HG03565 (cell line): Measurements from ENCODE around the gene INPP5B.

ENCODE experiments used
- ATAC-seq: cut with Tn5 transposase; IDR thresholded peaks from one replicate; pipeline ENCODE4 v1.9.1; 2021; ENCODE audit warnings: mild to moderate bottlenecking, moderate library complexity; ENCODE audit not compliant: unreplicated experiment

INPP5B gene

DNA sequence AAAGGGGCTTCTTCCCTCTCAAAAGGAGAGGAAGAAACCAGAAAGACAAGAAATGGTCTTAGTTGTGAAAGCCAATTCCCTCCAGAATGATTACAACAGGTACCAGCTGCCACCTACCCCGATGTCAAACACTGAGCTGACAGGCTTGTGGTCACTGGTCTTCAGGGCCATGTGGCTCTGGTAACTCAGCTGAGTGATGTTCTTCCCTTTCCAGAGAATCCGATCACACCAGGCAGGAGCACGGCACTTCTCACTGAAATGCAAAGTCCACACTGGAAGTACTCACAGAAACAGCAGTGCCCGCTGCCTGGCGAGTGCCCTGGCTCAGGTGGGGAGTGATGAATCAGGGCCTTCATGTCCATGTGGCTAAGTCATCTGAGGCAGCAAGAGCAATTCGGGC lies 68.8 kb downstream of the INPP5B start:
- ATAC-seq = no peak

DNA sequence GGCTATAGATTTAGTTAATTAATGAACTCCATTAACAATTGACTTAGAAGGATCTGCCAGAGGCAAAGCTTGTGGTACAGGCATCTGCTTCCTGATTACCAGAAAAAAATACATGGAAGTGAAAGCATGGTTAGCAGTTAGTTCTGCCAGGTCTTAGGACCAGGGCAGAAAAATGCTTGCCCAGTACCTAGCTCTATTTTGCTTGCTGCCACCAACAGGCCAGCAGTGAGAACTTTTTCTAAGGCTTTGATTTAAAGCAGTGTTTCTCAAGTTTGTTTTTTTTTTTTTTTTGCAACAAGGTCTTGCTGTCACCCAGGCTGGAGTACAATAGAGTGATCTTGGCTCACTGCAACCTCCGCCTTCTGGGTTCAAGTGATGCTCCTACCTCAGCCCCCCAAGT lies 71.0 kb downstream of the INPP5B start:
- ATAC-seq = no peak

GRCh38 chr1:37872692-37873091 lies 74.2 kb downstream of the INPP5B start:
- no peak for ATAC-seq

GRCh38 chr1:37868466-37868865 lies 78.4 kb downstream of the INPP5B start:
- ATAC-seq = no peak

- ATAC-seq = no peak
Observed at GRCh38 chr1:37867784-37868183, 79.1 kb downstream of the INPP5B start.

DNA sequence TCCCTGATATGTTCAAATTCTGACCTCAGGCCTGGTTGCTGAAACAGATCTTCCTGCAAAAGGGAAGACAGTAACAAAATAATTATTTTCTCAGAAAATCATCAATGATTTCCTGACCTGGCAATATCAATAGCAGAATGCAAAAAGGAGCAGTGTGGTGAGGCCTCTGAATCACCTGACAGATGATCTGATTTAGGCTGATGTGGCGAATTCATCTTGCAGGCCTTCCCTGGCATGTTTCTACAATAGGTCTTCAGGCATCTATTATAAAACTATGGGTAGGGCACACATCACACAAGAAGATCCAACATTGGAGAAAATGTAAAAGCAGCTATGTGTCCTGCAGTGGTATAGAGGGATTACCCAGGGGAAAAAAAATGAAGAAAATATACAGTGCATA lies 80.4 kb downstream of the INPP5B start:
- ATAC-seq = no peak

GRCh38 chr1:37865348-37866120 lies 81.3 kb downstream of the INPP5B start:
- ATAC-seq = no peak

DNA sequence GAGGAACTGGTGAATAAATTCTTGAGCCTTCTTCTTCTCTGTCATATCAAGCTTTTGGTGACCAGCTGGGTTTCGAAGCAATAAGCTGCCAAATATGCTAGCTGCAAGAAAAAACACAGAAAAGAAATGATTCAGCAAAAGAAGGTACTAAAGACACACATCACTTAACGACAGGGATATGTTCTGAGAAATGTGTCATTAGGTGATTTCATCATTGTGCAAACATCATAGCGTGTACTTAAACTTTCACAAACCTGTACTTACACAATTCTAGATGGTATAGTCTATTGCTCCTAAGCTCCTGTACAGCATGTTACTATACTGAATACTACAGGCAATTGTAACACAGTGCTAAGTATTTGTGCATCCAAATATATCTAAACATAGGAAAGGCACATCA lies 84.5 kb downstream of the INPP5B start:
- no peak for ATAC-seq

- ATAC-seq = no peak
Observed at GRCh38 chr1:37861151-37861550, 85.7 kb downstream of the INPP5B start.

- ATAC-seq = no peak
Observed at GRCh38 chr1:37860346-37860666, 86.5 kb downstream of the INPP5B start.

GRCh38 chr1:37859507-37860345 lies 87.1 kb downstream of the INPP5B start, which contains the start of gene MTF1:
TSS of gene MTF1 (minus strand) at chr1:37859592. CDS start at chr1:37857658, 1,934 bp downstream.
- peak; percentile 91 for ATAC-seq

- no peak for ATAC-seq
Observed at GRCh38 chr1:37858931-37859506, 87.8 kb downstream of the INPP5B start.

- no peak for ATAC-seq
Observed at GRCh38 chr1:37854406-37854805, 92.4 kb downstream of the INPP5B start.

- ATAC-seq = no peak
Observed at GRCh38 chr1:37853157-37853556, 93.7 kb downstream of the INPP5B start.

DNA sequence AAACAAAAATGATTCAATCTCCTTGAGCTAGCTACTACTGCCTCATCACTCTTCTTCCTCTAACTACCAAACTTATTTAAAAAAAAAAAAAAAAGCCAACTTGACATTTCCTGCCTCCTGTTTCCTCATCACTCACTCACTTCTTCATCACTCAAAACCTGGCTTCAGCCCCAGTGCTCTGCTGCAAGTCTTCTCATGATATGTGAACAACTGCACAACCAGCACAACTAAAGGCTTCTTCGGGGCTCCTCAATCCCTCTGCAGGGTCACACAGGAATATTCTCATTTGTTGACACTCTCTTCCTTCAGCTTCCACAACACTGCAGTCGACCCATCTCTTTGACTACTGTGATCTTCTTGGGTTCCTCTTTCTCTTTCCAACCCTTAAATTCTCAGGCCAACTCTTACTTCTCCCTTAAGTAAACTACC lies 95.1 kb downstream of the INPP5B start:
- ATAC-seq = no peak

- ATAC-seq = no peak
Observed at GRCh38 chr1:37851262-37851661, 95.6 kb downstream of the INPP5B start.

DNA sequence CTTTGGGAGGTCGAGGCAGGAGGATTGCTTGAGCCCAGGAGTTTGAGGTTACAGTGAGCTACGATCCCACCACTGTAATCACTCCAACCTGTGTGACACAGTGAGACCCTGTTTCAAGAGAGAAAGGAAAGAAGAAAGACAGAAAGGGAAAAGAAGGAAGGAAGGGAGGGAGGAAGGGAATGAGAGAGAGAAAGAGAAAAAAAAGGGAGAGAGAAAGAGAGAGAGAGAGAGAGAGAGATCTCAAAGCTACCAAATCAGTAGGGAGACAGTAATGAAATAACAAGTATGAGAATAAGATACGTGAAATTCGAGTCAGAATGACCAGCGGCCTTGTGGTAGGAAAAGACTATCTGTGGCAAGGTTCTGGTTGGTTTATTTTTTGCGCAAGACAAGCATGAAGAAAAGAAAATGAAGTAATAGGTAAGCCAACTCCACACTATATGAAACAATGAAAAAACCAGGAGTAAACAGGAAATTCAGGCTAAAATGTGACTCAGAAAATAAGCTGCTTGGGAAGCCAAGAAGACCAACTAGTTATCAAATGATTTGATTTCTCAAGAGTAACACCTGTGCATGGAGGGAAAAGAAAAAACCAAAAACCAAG lies 96.4 kb downstream of the INPP5B start:
- ATAC-seq = no peak

DNA sequence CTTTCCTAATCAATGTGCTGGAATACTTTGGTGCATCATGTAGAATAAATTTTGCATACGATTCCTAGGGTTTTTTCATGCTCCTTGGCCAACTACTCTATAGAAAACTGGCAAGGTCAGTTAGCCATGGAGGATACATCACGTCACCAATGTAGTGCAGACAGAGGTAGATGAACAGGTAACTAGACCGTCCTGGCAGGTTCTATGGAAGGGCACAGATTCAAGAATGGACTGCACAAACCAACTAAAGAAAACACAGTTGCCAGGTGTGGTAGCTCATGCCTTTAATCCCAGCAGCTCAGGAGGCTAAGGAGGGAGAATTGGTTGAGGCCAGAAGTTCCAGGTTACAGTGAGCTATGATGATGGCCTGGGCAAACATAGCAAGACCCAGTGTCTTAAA lies 97.4 kb downstream of the INPP5B start:
- no peak for ATAC-seq

GRCh38 chr1:37846647-37847339 lies 100.1 kb downstream of the INPP5B start:
- ATAC-seq = no peak

GRCh38 chr1:37845786-37846185 lies 101.1 kb downstream of the INPP5B start:
- no peak for ATAC-seq
